RWPE2 (cell line): ENCODE results near the gene LDB2.

Source experiments
- ATAC-seq: fragments of 200-7000 bp; cut with Tn5 transposase; 3 replicates; pipeline ENCODE4 v1.9.1; 2021; ENCODE audit warnings: low read depth
- DNase-seq: peaks from one replicate; pipeline ENCODE4 v3.0.0-alpha.2; 2020; ENCODE audit warnings: low spot score
- H3K27ac ChIP-seq: fragments of 450-650 bp; 2 replicates; pipeline ENCODE4 v1.5.1; 2017; ENCODE audit warnings: mild to moderate bottlenecking; ENCODE audit not compliant: poor library complexity, severe bottlenecking
- H3K27me3 ChIP-seq: fragments of 250-450 bp; sonication (Bioruptor Pico); 2 replicates; pipeline ENCODE4 v1.5.1; 2021; ENCODE audit warnings: mild to moderate bottlenecking, moderate library complexity; ENCODE audit not compliant: insufficient read depth, poor library complexity, severe bottlenecking
- H3K36me3 ChIP-seq: fragments of 250-450 bp; sonication (Bioruptor Pico); 2 replicates; pipeline ENCODE4 v1.5.1; 2020; ENCODE audit warnings: low read depth, mild to moderate bottlenecking, moderate library complexity
- H3K4me1 ChIP-seq: fragments of 250-450 bp; sonication (Bioruptor Pico); 2 replicates; pipeline ENCODE4 v1.5.1; 2021; ENCODE audit warnings: mild to moderate bottlenecking, moderate library complexity; ENCODE audit not compliant: insufficient read depth, poor library complexity, severe bottlenecking
- H3K4me3 ChIP-seq: fragments of 250-450 bp; sonication (Bioruptor Pico); 2 replicates; pipeline ENCODE4 v1.5.1; 2021; ENCODE audit warnings: mild to moderate bottlenecking, moderate library complexity; ENCODE audit not compliant: severe bottlenecking
- H3K9me3 ChIP-seq: fragments of 250-450 bp; sonication (Bioruptor Pico); 2 replicates; pipeline ENCODE4 v1.5.1; 2021; ENCODE audit warnings: mild to moderate bottlenecking, moderate library complexity; ENCODE audit not compliant: severe bottlenecking
- CTCF ChIP-seq: fragments of 450-650 bp; IDR thresholded peaks from one replicate; pipeline ENCODE4 v1.5.1; 2017; ENCODE audit warnings: mild to moderate bottlenecking, moderate library complexity; ENCODE audit not compliant: poor library complexity, severe bottlenecking

Gene LDB2

GRCh38 chr4:16692961-16693506 lies 205.4 kb downstream of the LDB2 start:
- Histone ChIP-seq H3K4me1 (no peaks in the 10 kb centered on the region), H3K27me3 (no peaks in the 10 kb centered on the region), H3K27ac (no peak overlapping the region), H3K9me3 (no peaks in the 10 kb centered on the region), H3K4me3 (no peak overlapping the region), H3K36me3 (no peaks in the 10 kb centered on the region)
- ATAC-seq (no peak), DNase-seq (no peak)
- TF ChIP-seq CTCF: no peak

DNA sequence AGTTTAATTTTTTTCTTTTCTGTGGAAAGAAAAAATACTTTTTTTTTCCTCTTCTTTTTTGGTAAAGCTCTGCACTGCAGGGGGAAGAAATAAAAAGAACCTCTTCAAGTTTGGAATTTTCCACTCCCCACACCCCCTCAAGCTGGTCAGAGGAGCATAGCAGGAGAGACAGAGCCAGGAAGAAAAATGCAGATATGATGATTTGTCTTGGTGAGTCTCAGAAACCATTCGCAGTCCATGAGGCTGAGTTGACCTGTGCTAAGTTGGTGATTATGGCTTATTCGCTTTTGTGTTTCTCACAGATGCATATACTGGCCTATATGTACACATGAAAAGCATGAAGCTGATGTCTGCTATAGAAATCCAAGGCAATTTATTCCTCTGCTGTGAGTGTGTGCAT lies 205.9 kb downstream of the LDB2 start:
- Histone ChIP-seq H3K27me3 (no peaks in the 10 kb centered on the region), H3K4me3 (no peak overlapping the region), H3K9me3 (no peaks in the 10 kb centered on the region), H3K36me3 (no peaks in the 10 kb centered on the region), H3K4me1 (no peaks in the 10 kb centered on the region), H3K27ac (no peak overlapping the region)
- TF ChIP-seq CTCF: no peak
- DNase-seq: no peak
- ATAC-seq: no peak

DNA sequence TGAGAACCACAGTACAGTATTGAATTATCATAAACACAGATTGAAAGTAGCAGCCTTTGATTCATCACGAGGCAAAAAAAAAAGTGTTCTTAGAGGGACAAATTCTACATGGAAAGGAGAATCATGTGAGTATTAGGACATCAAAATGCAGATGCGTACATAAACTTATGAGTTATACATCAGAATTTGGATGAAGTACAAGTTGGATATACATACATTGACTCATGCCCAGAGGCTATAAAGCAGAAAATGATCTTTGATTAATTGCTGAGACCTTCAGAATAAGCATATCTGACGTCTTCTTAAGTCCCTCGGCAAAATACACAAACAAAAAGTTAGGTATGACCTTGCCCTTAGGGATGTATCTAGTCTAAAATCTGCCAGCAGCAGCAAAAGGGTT lies 206.4 kb downstream of the LDB2 start:
- no peaks in the 10 kb centered on the region for H3K4me1 ChIP-seq
- H3K27ac ChIP-seq: no peak overlapping the region
- no peak overlapping the region for H3K4me3 ChIP-seq
- no peaks in the 10 kb centered on the region for H3K27me3 ChIP-seq
- DNase-seq: no peak
- ATAC-seq: peak; percentile 58; the same call in 1 of the 3 replicates
- no peak for TF ChIP-seq CTCF
- H3K9me3 ChIP-seq: no peaks in the 10 kb centered on the region
- no peaks in the 10 kb centered on the region for H3K36me3 ChIP-seq

GRCh38 chr4:16691450-16691849 lies 207.0 kb downstream of the LDB2 start:
- ATAC-seq: no peak

DNA sequence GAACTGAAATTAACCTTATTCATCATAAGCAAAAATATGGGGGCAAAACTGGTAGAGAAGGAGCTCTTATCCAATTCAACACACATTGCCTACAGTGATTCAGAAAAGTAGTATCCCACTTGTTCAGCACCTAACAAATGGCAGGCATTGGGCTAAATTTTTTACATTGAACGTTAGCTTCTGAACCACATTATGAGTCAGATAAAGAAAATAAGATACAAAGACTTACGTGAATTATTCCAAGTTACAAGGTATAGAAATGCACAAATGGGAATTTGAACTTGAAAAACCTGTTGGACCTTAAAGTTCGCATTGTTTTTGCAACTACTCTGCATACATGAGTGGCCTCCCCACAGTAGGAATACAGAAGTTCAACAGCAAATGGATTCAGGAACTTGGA lies 210.6 kb downstream of the LDB2 start:
- TF ChIP-seq CTCF: no peak
- Histone ChIP-seq H3K4me3 (no peak overlapping the region), H3K27ac (no peak overlapping the region), H3K36me3 (no peaks in the 10 kb centered on the region), H3K4me1 (no peaks in the 10 kb centered on the region), H3K27me3 (no peaks in the 10 kb centered on the region), H3K9me3 (no peaks in the 10 kb centered on the region)
- no peak for DNase-seq
- ATAC-seq: no peak

More at GRCh38 chr4:16691450-16691849, 207.0 kb downstream of the LDB2 start:
- no peaks in the 10 kb centered on the region for H3K36me3 ChIP-seq
- H3K4me1 ChIP-seq: no peaks in the 10 kb centered on the region
- DNase-seq: no peak
- H3K4me3 ChIP-seq: no peak overlapping the region
- no peaks in the 10 kb centered on the region for H3K27me3 ChIP-seq
- H3K9me3 ChIP-seq: no peaks in the 10 kb centered on the region
- no peak for TF ChIP-seq CTCF
- H3K27ac ChIP-seq: no peak overlapping the region
